ENCODE results near the gene IBTK.

The IBTK gene

DNA sequence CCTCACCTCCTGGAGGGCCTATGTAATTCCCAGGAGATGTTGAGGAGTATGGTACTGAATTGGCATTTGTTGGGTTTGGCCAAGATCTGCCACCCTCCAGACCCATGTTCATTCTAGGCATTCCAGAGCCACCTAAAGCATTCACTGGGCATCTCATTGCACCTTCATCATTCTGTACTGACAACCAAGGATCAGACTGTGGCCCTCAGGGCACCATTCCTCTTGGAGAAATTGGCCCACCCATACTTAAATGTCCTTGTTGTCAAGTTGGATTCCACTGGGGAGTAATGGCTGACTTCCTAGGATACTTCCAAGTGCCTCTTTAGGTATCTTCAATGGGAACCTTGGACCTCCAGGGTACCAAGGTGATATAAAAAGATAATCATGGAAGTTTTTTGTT, 16.8 kb upstream of the IBTK start:
- H3K4me3 ChIP-seq (ENCODE audit: low read depth, low read length, poor library complexity, severe bottlenecking): no peak overlapping the region

GRCh38 chr6:82263916-82264315, 16.4 kb upstream of the IBTK start:
- Histone ChIP-seq H3K4me3 (ENCODE audit: low read depth, low read length, poor library complexity, severe bottlenecking) (no peak overlapping the region), H3F3A (ENCODE audit: insufficient read depth, low read length) (no peaks in the 10 kb centered on the region)
- TF ChIP-seq, protein P1, sequence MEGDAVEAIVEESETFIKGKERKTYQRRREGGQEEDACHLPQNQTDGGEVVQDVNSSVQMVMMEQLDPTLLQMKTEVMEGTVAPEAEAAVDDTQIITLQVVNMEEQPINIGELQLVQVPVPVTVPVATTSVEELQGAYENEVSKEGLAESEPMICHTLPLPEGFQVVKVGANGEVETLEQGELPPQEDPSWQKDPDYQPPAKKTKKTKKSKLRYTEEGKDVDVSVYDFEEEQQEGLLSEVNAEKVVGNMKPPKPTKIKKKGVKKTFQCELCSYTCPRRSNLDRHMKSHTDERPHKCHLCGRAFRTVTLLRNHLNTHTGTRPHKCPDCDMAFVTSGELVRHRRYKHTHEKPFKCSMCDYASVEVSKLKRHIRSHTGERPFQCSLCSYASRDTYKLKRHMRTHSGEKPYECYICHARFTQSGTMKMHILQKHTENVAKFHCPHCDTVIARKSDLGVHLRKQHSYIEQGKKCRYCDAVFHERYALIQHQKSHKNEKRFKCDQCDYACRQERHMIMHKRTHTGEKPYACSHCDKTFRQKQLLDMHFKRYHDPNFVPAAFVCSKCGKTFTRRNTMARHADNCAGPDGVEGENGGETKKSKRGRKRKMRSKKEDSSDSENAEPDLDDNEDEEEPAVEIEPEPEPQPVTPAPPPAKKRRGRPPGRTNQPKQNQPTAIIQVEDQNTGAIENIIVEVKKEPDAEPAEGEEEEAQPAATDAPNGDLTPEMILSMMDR (IDR thresholded peaks at IDR 0.05; ENCODE audit: low read length): no peak
- no peak for TF ChIP-seq EZH2 (IDR thresholded peaks at IDR 0.05; ENCODE audit: borderline replicate concordance, low read length)

More for the DNA sequence above, 16.8 kb upstream of the IBTK start:
- Histone ChIP-seq H4K20me1 (ENCODE audit: insufficient read depth, low read length) (no peaks in the 10 kb centered on the region), H3K9ac (ENCODE audit: low read length) (no peak overlapping the region), H3K4me1 (ENCODE audit: insufficient read depth, low read length, severe bottlenecking) (no peaks in the 10 kb centered on the region), H3K36me3 (ENCODE audit: insufficient read depth, low read length) (no peaks in the 10 kb centered on the region), H3K27me3 (ENCODE audit: insufficient read depth, low read length) (no peaks in the 10 kb centered on the region), H3K9me2 (ENCODE audit: low read depth, low read length) (no peaks in the 10 kb centered on the region), H3K9me3 (ENCODE audit: low read length) (no peaks in the 10 kb centered on the region), H3F3A (ENCODE audit: insufficient read depth, low read length) (no peaks in the 10 kb centered on the region), H3K27ac (ENCODE audit: low read depth, low read length, poor library complexity, severe bottlenecking) (no peak overlapping the region), H3K4me2 (ENCODE audit: low read length) (no peak overlapping the region), H3K79me2 (ENCODE audit: insufficient read depth, low read length) (no peaks in the 10 kb centered on the region), H2AFZ (ENCODE audit: low read length) (no peak overlapping the region)
- no peak for TF ChIP-seq EZH2 (IDR thresholded peaks at IDR 0.05; ENCODE audit: borderline replicate concordance, low read length)
- TF ChIP-seq, protein P1 (IDR thresholded peaks at IDR 0.05; ENCODE audit: low read length): no peak

DNA sequence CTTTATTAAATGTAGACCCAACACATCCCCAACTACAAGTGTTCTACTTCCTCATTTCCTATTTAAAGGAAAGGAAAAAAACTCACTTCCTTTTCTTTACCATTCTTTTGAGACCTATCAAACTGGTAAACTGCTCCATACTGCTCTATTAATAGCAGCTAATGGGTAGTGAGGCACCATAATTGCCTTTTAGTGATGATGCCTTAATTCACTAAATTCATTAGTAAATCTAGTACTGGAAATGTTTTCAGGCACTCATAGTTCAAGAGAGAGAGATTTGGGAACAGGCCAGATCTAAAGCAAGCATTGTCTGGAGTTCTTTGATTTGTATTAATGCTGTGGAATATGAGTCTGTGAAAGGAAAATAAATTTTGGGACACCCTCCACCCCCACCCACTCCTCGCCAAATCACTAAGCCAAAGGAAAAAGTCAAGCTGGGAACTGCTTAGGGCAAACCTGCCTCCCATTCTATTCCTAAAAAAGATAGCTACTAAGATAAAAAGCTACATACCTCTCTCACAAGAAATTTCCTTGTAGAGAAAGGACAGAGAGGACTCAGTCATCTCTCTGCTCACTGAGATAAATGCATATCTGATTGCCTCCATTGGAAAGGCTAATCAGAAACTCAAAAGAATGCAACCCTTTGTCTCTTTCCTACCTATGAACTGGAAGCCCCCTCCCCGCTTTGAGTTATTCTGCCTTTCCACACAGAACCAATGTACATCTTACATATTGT, 13.6 kb upstream of the IBTK start:
- Histone ChIP-seq H3K79me2 (ENCODE audit: insufficient read depth, low read length) (no peaks in the 10 kb centered on the region), H2AFZ (ENCODE audit: low read length) (no peak overlapping the region), H3K27me3 (ENCODE audit: insufficient read depth, low read length) (no peaks in the 10 kb centered on the region), H3K9me3 (ENCODE audit: low read length) (no peaks in the 10 kb centered on the region), H3K4me3 (ENCODE audit: low read depth, low read length, poor library complexity, severe bottlenecking) (no peak overlapping the region), H3K27ac (ENCODE audit: low read depth, low read length, poor library complexity, severe bottlenecking) (no peak overlapping the region), H3K36me3 (ENCODE audit: insufficient read depth, low read length) (no peaks in the 10 kb centered on the region), H3K4me2 (ENCODE audit: low read length) (no peak overlapping the region), H3K4me1 (ENCODE audit: insufficient read depth, low read length, severe bottlenecking) (no peaks in the 10 kb centered on the region), H3K9me2 (ENCODE audit: low read depth, low read length) (no peaks in the 10 kb centered on the region), H3F3A (ENCODE audit: insufficient read depth, low read length) (no peaks in the 10 kb centered on the region), H3K9ac (ENCODE audit: low read length) (no peak overlapping the region), H4K20me1 (ENCODE audit: insufficient read depth, low read length) (no peaks in the 10 kb centered on the region)
- no peak for TF ChIP-seq EZH2 (IDR thresholded peaks at IDR 0.05; ENCODE audit: borderline replicate concordance, low read length)
- TF ChIP-seq, protein P1 (IDR thresholded peaks at IDR 0.05; ENCODE audit: low read length): no peak

More at GRCh38 chr6:82263916-82264315, 16.4 kb upstream of the IBTK start:
- Histone ChIP-seq H3K4me1 (ENCODE audit: insufficient read depth, low read length, severe bottlenecking) (no peaks in the 10 kb centered on the region), H3K4me2 (ENCODE audit: low read length) (no peak overlapping the region), H4K20me1 (ENCODE audit: insufficient read depth, low read length) (no peaks in the 10 kb centered on the region), H3K9me2 (ENCODE audit: low read depth, low read length) (no peaks in the 10 kb centered on the region), H3K9me3 (ENCODE audit: low read length) (no peaks in the 10 kb centered on the region), H3K27ac (ENCODE audit: low read depth, low read length, poor library complexity, severe bottlenecking) (no peak overlapping the region), H3K79me2 (ENCODE audit: insufficient read depth, low read length) (no peaks in the 10 kb centered on the region), H3K27me3 (ENCODE audit: insufficient read depth, low read length) (no peaks in the 10 kb centered on the region), H3K9ac (ENCODE audit: low read length) (no peak overlapping the region), H2AFZ (ENCODE audit: low read length) (no peak overlapping the region), H3K36me3 (ENCODE audit: insufficient read depth, low read length) (no peaks in the 10 kb centered on the region)

Measured in OCI-LY1 (cell line).